ENCODE data around the gene POFUT2.

The POFUT2 gene

GRCh38 chr21:45299026-45299863, 11.6 kb upstream of the POFUT2 start:
- no peak overlapping the region for H3K56ac ChIP-seq (ENCODE audit: low read length)

GRCh38 chr21:45297869-45298268, 10.2 kb upstream of the POFUT2 start:
- Histone ChIP-seq H2AK5ac (ENCODE audit: low read length) (no peak overlapping the region), H3K18ac (ENCODE audit: low read length) (no peak overlapping the region), H2BK15ac (replicated peaks; ENCODE audit: low read depth) (no peak overlapping the region), H3K27ac (ENCODE audit: low read depth, low read length) (no peak overlapping the region), H3K9ac (ENCODE audit: low read length) (no peak overlapping the region), H3K56ac (ENCODE audit: low read length) (no peak overlapping the region), H2BK5ac (ENCODE audit: low read length) (no peak overlapping the region), H3K4ac (ENCODE audit: low read depth, low read length) (no peak overlapping the region), H3K4me3 (ENCODE audit: low read length) (no peak overlapping the region), H4K5ac (ENCODE audit: low read length) (no peak overlapping the region), H3K36me3 (ENCODE audit: control insufficient read depth, insufficient read depth, low read length) (no peaks in the 10 kb centered on the region), H4K8ac (ENCODE audit: low read depth, low read length) (no peak overlapping the region), H2BK120ac (ENCODE audit: low read depth, low read length) (no peak overlapping the region), H3K79me2 (ENCODE audit: control insufficient read depth, insufficient read depth, low read length) (no peaks in the 10 kb centered on the region), H3K23ac (ENCODE audit: low read length) (no peak overlapping the region), H3K4me2 (ENCODE audit: low read length) (no peak overlapping the region), H3K79me1 (ENCODE audit: low read length) (no peaks in the 10 kb centered on the region), H3K27me3 (ENCODE audit: insufficient read depth, low read length, poor library complexity) (no peaks in the 10 kb centered on the region), H3K4me1 (ENCODE audit: control insufficient read depth, low read depth, low read length) (peaks cover 5% of the 10 kb centered on the region)
- DNase-seq: no peak
- WGBS (ENCODE audit: extremely low coverage, insufficient coverage, low lambda C conversion rate): no CpG with 5 or more reads among the region's 4 CpGs

More at GRCh38 chr21:45299026-45299863, 11.6 kb upstream of the POFUT2 start:
- Histone ChIP-seq H4K8ac (ENCODE audit: low read depth, low read length) (no peak overlapping the region), H2AK5ac (ENCODE audit: low read length) (no peak overlapping the region), H3K4me1 (ENCODE audit: control insufficient read depth, low read depth, low read length) (peaks cover 5% of the 10 kb centered on the region), H3K4ac (ENCODE audit: low read depth, low read length) (no peak overlapping the region), H3K79me2 (ENCODE audit: control insufficient read depth, insufficient read depth, low read length) (no peaks in the 10 kb centered on the region), H3K23ac (ENCODE audit: low read length) (no peak overlapping the region), H3K79me1 (ENCODE audit: low read length) (no peaks in the 10 kb centered on the region), H3K27me3 (ENCODE audit: insufficient read depth, low read length, poor library complexity) (no peaks in the 10 kb centered on the region), H2BK5ac (ENCODE audit: low read length) (no peak overlapping the region), H2BK120ac (ENCODE audit: low read depth, low read length) (no peak overlapping the region), H3K27ac (ENCODE audit: low read depth, low read length) (no peak overlapping the region), H4K5ac (ENCODE audit: low read length) (no peak overlapping the region), H3K4me2 (ENCODE audit: low read length) (no peak overlapping the region), H2BK15ac (replicated peaks; ENCODE audit: low read depth) (no peak overlapping the region), H3K18ac (ENCODE audit: low read length) (no peak overlapping the region), H3K9ac (ENCODE audit: low read length) (no peak overlapping the region), H3K4me3 (ENCODE audit: low read length) (no peak overlapping the region), H3K36me3 (ENCODE audit: control insufficient read depth, insufficient read depth, low read length) (no peaks in the 10 kb centered on the region)
- DNase-seq: no peak
- no CpG with 5 or more reads among the region's 22 CpGs for WGBS (ENCODE audit: extremely low coverage, insufficient coverage, low lambda C conversion rate)

- Histone ChIP-seq H3K18ac (ENCODE audit: low read length) (no peak overlapping the region), H2BK5ac (ENCODE audit: low read length) (no peak overlapping the region), H3K4me1 (ENCODE audit: control insufficient read depth, low read depth, low read length) (peaks cover 5% of the 10 kb centered on the region), H3K4me3 (ENCODE audit: low read length) (no peak overlapping the region), H3K36me3 (ENCODE audit: control insufficient read depth, insufficient read depth, low read length) (no peaks in the 10 kb centered on the region), H3K4me2 (ENCODE audit: low read length) (no peak overlapping the region), H2BK120ac (ENCODE audit: low read depth, low read length) (no peak overlapping the region), H3K9ac (ENCODE audit: low read length) (no peak overlapping the region), H3K79me1 (ENCODE audit: low read length) (no peaks in the 10 kb centered on the region), H3K23ac (ENCODE audit: low read length) (no peak overlapping the region), H2BK15ac (replicated peaks; ENCODE audit: low read depth) (no peak overlapping the region), H3K56ac (ENCODE audit: low read length) (no peak overlapping the region), H4K5ac (ENCODE audit: low read length) (no peak overlapping the region), H3K4ac (ENCODE audit: low read depth, low read length) (no peak overlapping the region), H3K27me3 (ENCODE audit: insufficient read depth, low read length, poor library complexity) (no peaks in the 10 kb centered on the region), H3K79me2 (ENCODE audit: control insufficient read depth, insufficient read depth, low read length) (no peaks in the 10 kb centered on the region), H3K27ac (ENCODE audit: low read depth, low read length) (no peak overlapping the region), H4K8ac (ENCODE audit: low read depth, low read length) (no peak overlapping the region), H2AK5ac (ENCODE audit: low read length) (no peak overlapping the region)
- no CpG with 5 or more reads among the region's 9 CpGs for WGBS (ENCODE audit: extremely low coverage, insufficient coverage, low lambda C conversion rate)
- no peak for DNase-seq
These were observed 9.6 kb upstream of the POFUT2 start for GRCh38 chr21:45297329-45297728.

GRCh38 chr21:45296638-45297037, 8.9 kb upstream of the POFUT2 start:
- Histone ChIP-seq H3K79me1 (ENCODE audit: low read length) (no peaks in the 10 kb centered on the region), H3K9ac (ENCODE audit: low read length) (no peak overlapping the region), H3K18ac (ENCODE audit: low read length) (no peak overlapping the region), H3K4me2 (ENCODE audit: low read length) (no peak overlapping the region), H3K27me3 (ENCODE audit: insufficient read depth, low read length, poor library complexity) (no peaks in the 10 kb centered on the region), H3K36me3 (ENCODE audit: control insufficient read depth, insufficient read depth, low read length) (no peaks in the 10 kb centered on the region), H3K4ac (ENCODE audit: low read depth, low read length) (no peak overlapping the region), H3K4me3 (ENCODE audit: low read length) (no peak overlapping the region), H3K27ac (ENCODE audit: low read depth, low read length) (no peak overlapping the region), H4K8ac (ENCODE audit: low read depth, low read length) (no peak overlapping the region), H3K56ac (ENCODE audit: low read length) (no peak overlapping the region), H2BK5ac (ENCODE audit: low read length) (no peak overlapping the region), H2BK120ac (ENCODE audit: low read depth, low read length) (no peak overlapping the region), H4K5ac (ENCODE audit: low read length) (no peak overlapping the region), H3K4me1 (ENCODE audit: control insufficient read depth, low read depth, low read length) (peaks cover 5% of the 10 kb centered on the region), H2BK15ac (replicated peaks; ENCODE audit: low read depth) (no peak overlapping the region), H3K79me2 (ENCODE audit: control insufficient read depth, insufficient read depth, low read length) (no peaks in the 10 kb centered on the region), H2AK5ac (ENCODE audit: low read length) (no peak overlapping the region), H3K23ac (ENCODE audit: low read length) (no peak overlapping the region)
- no peak for DNase-seq
- WGBS (ENCODE audit: extremely low coverage, insufficient coverage, low lambda C conversion rate): no CpG with 5 or more reads among the region's 7 CpGs

- Histone ChIP-seq H3K4me1 (ENCODE audit: control insufficient read depth, low read depth, low read length) (peaks cover 5% of the 10 kb centered on the region), H4K5ac (ENCODE audit: low read length) (no peak overlapping the region), H3K79me2 (ENCODE audit: control insufficient read depth, insufficient read depth, low read length) (no peaks in the 10 kb centered on the region), H2AK5ac (ENCODE audit: low read length) (no peak overlapping the region), H3K4me3 (ENCODE audit: low read length) (no peak overlapping the region), H2BK120ac (ENCODE audit: low read depth, low read length) (no peak overlapping the region), H4K8ac (ENCODE audit: low read depth, low read length) (no peak overlapping the region), H3K4me2 (ENCODE audit: low read length) (no peak overlapping the region), H3K79me1 (ENCODE audit: low read length) (no peaks in the 10 kb centered on the region), H3K4ac (ENCODE audit: low read depth, low read length) (no peak overlapping the region), H3K27ac (ENCODE audit: low read depth, low read length) (peak overlapping the region; percentile 13), H3K56ac (ENCODE audit: low read length) (peak overlapping the region; percentile 53), H3K18ac (ENCODE audit: low read length) (no peak overlapping the region), H2BK5ac (ENCODE audit: low read length) (no peak overlapping the region), H3K36me3 (ENCODE audit: control insufficient read depth, insufficient read depth, low read length) (no peaks in the 10 kb centered on the region), H3K27me3 (ENCODE audit: insufficient read depth, low read length, poor library complexity) (no peaks in the 10 kb centered on the region), H3K23ac (ENCODE audit: low read length) (peak overlapping the region; percentile 1), H2BK15ac (replicated peaks; ENCODE audit: low read depth) (no peak overlapping the region), H3K9ac (ENCODE audit: low read length) (no peak overlapping the region)
- DNase-seq: no peak
- WGBS (ENCODE audit: extremely low coverage, insufficient coverage, low lambda C conversion rate): no CpG with 5 or more reads among the region's 27 CpGs
These were observed 8.1 kb upstream of the POFUT2 start for GRCh38 chr21:45295576-45296365.

Data from mesendoderm (in vitro differentiated cells).